Stimulated activated CD4-positive, alpha-beta T cell treated with anti-CD3 and anti-CD28 coated beads, Interleukin-1b, Interleukin-23, amount 100 ng/mL, for 48 hours (primary cell): ENCODE measurements around the gene C7.
"Not testable (repeated sequence)": the region's sequence is repeated elsewhere in the genome, so short reads cannot be mapped to it uniquely, and the experiment has no call there.

Experiments
- DNase-seq: peaks from one replicate; pipeline ENCODE4 v3.0.0-alpha.2; 2020

The C7 gene

GRCh38 chr5:40995801-40996586 is 86.7 kb downstream of the C7 start:
- DNase-seq, result no peak

GRCh38 chr5:40999142-40999541 is 89.8 kb downstream of the C7 start:
- DNase-seq, result no peak

GRCh38 chr5:40999966-41000365 is 90.7 kb downstream of the C7 start:
- no peak for DNase-seq

GRCh38 chr5:41003670-41004376 is 94.5 kb downstream of the C7 start:
- DNase-seq, result no peak

GRCh38 chr5:41004931-41005330 is 95.6 kb downstream of the C7 start:
- no peak for DNase-seq

- DNase-seq, result no peak
Measured at GRCh38 chr5:41009232-41009631, 99.9 kb downstream of the C7 start.

- DNase-seq, result no peak
Measured at GRCh38 chr5:41010572-41010971, 101.3 kb downstream of the C7 start.

- no peak for DNase-seq
Measured at GRCh38 chr5:41012318-41012717, 103.0 kb downstream of the C7 start.

GRCh38 chr5:41022600-41022999 is 113.3 kb downstream of the C7 start:
- DNase-seq, result not testable (repeated sequence)
